HG03439 (cell line): ENCODE results near the gene PPP2R5D.
"Not testable (repeated sequence)": the region's sequence is repeated elsewhere in the genome, so short reads cannot be mapped to it uniquely, and the experiment has no call there.

Source experiments
- ATAC-seq: cut with Tn5 transposase; IDR thresholded peaks from one replicate; pipeline ENCODE4 v1.9.1; 2021; ENCODE audit warnings: mild to moderate bottlenecking, moderate library complexity; ENCODE audit not compliant: unreplicated experiment

Gene PPP2R5D

GRCh38 chr6:42984001-42984923, at the start of gene PPP2R5D:
Gene PPP2R5D, plus strand, starts transcription at chr6:42984570. Its CDS starts 108 bp downstream, at chr6:42984678.
- peak; percentile 93 for ATAC-seq

- ATAC-seq, result no peak
These were observed 49.0 kb upstream of the PPP2R5D start for GRCh38 chr6:42935322-42935721.

- ATAC-seq, result no peak
These were observed 48.0 kb upstream of the PPP2R5D start for GRCh38 chr6:42936398-42936797.

GRCh38 chr6:42937548-42938427, 46.6 kb upstream of the PPP2R5D start:
- ATAC-seq, result no peak

GRCh38 chr6:42938428-42938796, 46.0 kb upstream of the PPP2R5D start:
- no peak for ATAC-seq

- ATAC-seq, result no peak
These were observed 45.2 kb upstream of the PPP2R5D start for GRCh38 chr6:42938987-42939809.

- ATAC-seq, result no peak
These were observed 44.6 kb upstream of the PPP2R5D start for GRCh38 chr6:42939810-42940167.

- no peak for ATAC-seq
These were observed 43.8 kb upstream of the PPP2R5D start for GRCh38 chr6:42940493-42941045.

GRCh38 chr6:42941356-42941755, 43.0 kb upstream of the PPP2R5D start:
- ATAC-seq, result not testable (repeated sequence)

GRCh38 chr6:42942444-42942843, 41.9 kb upstream of the PPP2R5D start:
- ATAC-seq, result no peak

GRCh38 chr6:42947950-42948349, 36.4 kb upstream of the PPP2R5D start:
- no peak for ATAC-seq

- no peak for ATAC-seq
These were observed 32.0 kb upstream of the PPP2R5D start for GRCh38 chr6:42952389-42952788.

GRCh38 chr6:42954405-42954804, 30.0 kb upstream of the PPP2R5D start:
- not testable (repeated sequence) for ATAC-seq

GRCh38 chr6:42958125-42958524, 26.2 kb upstream of the PPP2R5D start:
- ATAC-seq, result no peak

GRCh38 chr6:42959917-42960242, 24.5 kb upstream of the PPP2R5D start:
- ATAC-seq, result no peak

GRCh38 chr6:42960243-42961019, 23.9 kb upstream of the PPP2R5D start, which contains the start of gene GNMT:
Gene GNMT, plus strand, starts transcription at chr6:42960754. Its CDS starts 14 bp downstream, at chr6:42960768.
- ATAC-seq, result no peak

GRCh38 chr6:42961020-42961470, 23.3 kb upstream of the PPP2R5D start:
- no peak for ATAC-seq

- ATAC-seq, result no peak
These were observed 22.3 kb upstream of the PPP2R5D start for GRCh38 chr6:42962096-42962495.

- no peak for ATAC-seq
These were observed 21.7 kb upstream of the PPP2R5D start for GRCh38 chr6:42962502-42963178.
